ENCODE measurements around the gene SNED1.

SNED1 gene

GRCh38 chr2:241035818-241036396 is 37.5 kb downstream of the SNED1 start:
- Histone ChIP-seq H3K18ac (ENCODE audit: low read length) (no peak overlapping the region), H3K56ac (ENCODE audit: low read length) (no peak overlapping the region), H3K27ac (ENCODE audit: low read depth, low read length) (no peak overlapping the region), H4K8ac (ENCODE audit: low read depth, low read length) (no peak overlapping the region), H3K4me2 (ENCODE audit: low read length) (peak overlapping the region; percentile 64), H3K4me3 (ENCODE audit: low read length) (no peak overlapping the region), H2BK15ac (replicated peaks; ENCODE audit: low read depth) (no peak overlapping the region), H3K79me2 (ENCODE audit: control insufficient read depth, insufficient read depth, low read length) (no peaks in the 10 kb centered on the region), H3K23ac (ENCODE audit: low read length) (no peak overlapping the region), H3K4ac (ENCODE audit: low read depth, low read length) (no peak overlapping the region), H4K5ac (ENCODE audit: low read length) (no peak overlapping the region), H3K79me1 (ENCODE audit: low read length) (no peaks in the 10 kb centered on the region), H3K36me3 (ENCODE audit: control insufficient read depth, insufficient read depth, low read length) (no peaks in the 10 kb centered on the region), H2BK120ac (ENCODE audit: low read depth, low read length) (no peak overlapping the region), H3K27me3 (ENCODE audit: insufficient read depth, low read length, poor library complexity) (no peaks in the 10 kb centered on the region), H3K4me1 (ENCODE audit: control insufficient read depth, low read depth, low read length) (no peaks in the 10 kb centered on the region), H3K9ac (ENCODE audit: low read length) (no peak overlapping the region), H2BK5ac (ENCODE audit: low read length) (no peak overlapping the region), H2AK5ac (ENCODE audit: low read length) (no peak overlapping the region)
- DNase-seq = no peak
- WGBS (ENCODE audit: extremely low coverage, insufficient coverage, low lambda C conversion rate) = no CpG with 5 or more reads among the region's 39 CpGs

DNA sequence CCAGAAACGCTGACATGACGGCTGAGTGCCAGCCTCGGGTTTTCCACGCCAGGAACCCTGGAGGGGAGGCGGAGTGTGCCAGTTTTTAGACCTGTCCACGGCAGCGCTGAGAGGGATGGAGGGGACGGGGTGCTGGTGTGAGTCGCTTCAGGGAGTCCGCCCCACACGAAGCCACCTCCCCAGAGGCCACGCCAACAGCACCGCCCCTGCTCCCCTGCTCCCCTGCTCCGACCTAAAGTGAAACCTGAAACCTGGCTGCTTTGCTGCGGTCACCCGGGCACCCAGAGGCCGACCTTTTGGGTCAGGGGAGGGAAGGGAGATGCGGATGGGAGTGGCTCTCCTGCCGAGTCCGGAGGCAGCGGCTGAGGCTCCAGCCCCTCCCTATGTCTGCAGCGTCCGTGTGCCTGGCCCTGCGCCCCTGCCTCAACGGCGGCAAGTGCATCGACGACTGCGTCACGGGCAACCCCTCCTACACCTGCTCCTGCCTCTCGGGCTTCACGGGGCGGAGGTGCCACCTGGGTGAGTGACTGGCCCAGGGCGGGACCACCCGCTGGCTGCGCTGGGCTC is 38.1 kb downstream of the SNED1 start:
- Histone ChIP-seq H3K27me3 (ENCODE audit: insufficient read depth, low read length, poor library complexity) (no peaks in the 10 kb centered on the region), H3K4me3 (ENCODE audit: low read length) (peak overlapping the region; percentile 19), H3K27ac (ENCODE audit: low read depth, low read length) (no peak overlapping the region), H2BK120ac (ENCODE audit: low read depth, low read length) (no peak overlapping the region), H2AK5ac (ENCODE audit: low read length) (no peak overlapping the region), H4K8ac (ENCODE audit: low read depth, low read length) (no peak overlapping the region), H3K56ac (ENCODE audit: low read length) (peak overlapping the region; percentile 10), H2BK5ac (ENCODE audit: low read length) (no peak overlapping the region), H2BK15ac (replicated peaks; ENCODE audit: low read depth) (no peak overlapping the region), H4K5ac (ENCODE audit: low read length) (no peak overlapping the region), H3K79me2 (ENCODE audit: control insufficient read depth, insufficient read depth, low read length) (no peaks in the 10 kb centered on the region), H3K36me3 (ENCODE audit: control insufficient read depth, insufficient read depth, low read length) (no peaks in the 10 kb centered on the region), H3K4me1 (ENCODE audit: control insufficient read depth, low read depth, low read length) (no peaks in the 10 kb centered on the region), H3K18ac (ENCODE audit: low read length) (no peak overlapping the region), H3K4ac (ENCODE audit: low read depth, low read length) (no peak overlapping the region), H3K4me2 (ENCODE audit: low read length) (peak overlapping the region; percentile 64), H3K79me1 (ENCODE audit: low read length) (no peaks in the 10 kb centered on the region), H3K9ac (ENCODE audit: low read length) (no peak overlapping the region), H3K23ac (ENCODE audit: low read length) (no peak overlapping the region)
- no CpG with 5 or more reads among the region's 36 CpGs for WGBS (ENCODE audit: extremely low coverage, insufficient coverage, low lambda C conversion rate)
- DNase-seq = peak; percentile 22

DNA sequence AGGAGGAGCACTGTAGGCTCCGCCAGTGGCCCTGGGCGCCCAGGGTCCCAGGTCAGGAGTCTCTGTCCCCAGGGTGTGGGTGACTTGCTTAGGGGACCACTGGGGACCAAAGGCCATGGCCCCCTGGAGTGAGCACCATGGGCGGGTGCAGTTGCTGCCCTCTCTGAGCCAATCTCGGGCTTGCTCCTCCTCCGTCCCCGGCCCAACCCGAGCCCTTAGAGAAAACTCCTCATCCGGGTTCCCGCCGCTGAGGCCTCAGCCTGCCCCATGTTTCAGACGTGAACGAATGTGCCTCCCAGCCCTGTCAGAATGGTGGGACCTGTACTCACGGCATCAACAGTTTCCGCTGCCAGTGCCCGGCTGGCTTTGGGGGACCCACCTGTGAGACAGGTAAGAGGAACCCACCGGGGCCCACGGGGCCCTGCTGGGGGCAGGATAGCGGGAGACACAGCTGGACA is 38.6 kb downstream of the SNED1 start:
- Histone ChIP-seq H2BK15ac (replicated peaks; ENCODE audit: low read depth) (no peak overlapping the region), H3K79me1 (ENCODE audit: low read length) (no peaks in the 10 kb centered on the region), H3K4me3 (ENCODE audit: low read length) (no peak overlapping the region), H2BK120ac (ENCODE audit: low read depth, low read length) (no peak overlapping the region), H2AK5ac (ENCODE audit: low read length) (no peak overlapping the region), H3K9ac (ENCODE audit: low read length) (no peak overlapping the region), H3K27ac (ENCODE audit: low read depth, low read length) (no peak overlapping the region), H3K79me2 (ENCODE audit: control insufficient read depth, insufficient read depth, low read length) (no peaks in the 10 kb centered on the region), H3K23ac (ENCODE audit: low read length) (no peak overlapping the region), H2BK5ac (ENCODE audit: low read length) (no peak overlapping the region), H4K8ac (ENCODE audit: low read depth, low read length) (no peak overlapping the region), H3K4me2 (ENCODE audit: low read length) (no peak overlapping the region), H3K27me3 (ENCODE audit: insufficient read depth, low read length, poor library complexity) (no peaks in the 10 kb centered on the region), H3K36me3 (ENCODE audit: control insufficient read depth, insufficient read depth, low read length) (no peaks in the 10 kb centered on the region), H3K56ac (ENCODE audit: low read length) (no peak overlapping the region), H3K4me1 (ENCODE audit: control insufficient read depth, low read depth, low read length) (no peaks in the 10 kb centered on the region), H3K18ac (ENCODE audit: low read length) (no peak overlapping the region), H3K4ac (ENCODE audit: low read depth, low read length) (no peak overlapping the region), H4K5ac (ENCODE audit: low read length) (no peak overlapping the region)
- no peak for DNase-seq
- WGBS (ENCODE audit: extremely low coverage, insufficient coverage, low lambda C conversion rate) = no CpG with 5 or more reads among the region's 18 CpGs

- Histone ChIP-seq H3K27me3 (ENCODE audit: insufficient read depth, low read length, poor library complexity) (no peaks in the 10 kb centered on the region), H4K8ac (ENCODE audit: low read depth, low read length) (no peak overlapping the region), H3K36me3 (ENCODE audit: control insufficient read depth, insufficient read depth, low read length) (no peaks in the 10 kb centered on the region), H3K27ac (ENCODE audit: low read depth, low read length) (no peak overlapping the region), H3K4me1 (ENCODE audit: control insufficient read depth, low read depth, low read length) (no peaks in the 10 kb centered on the region), H2AK5ac (ENCODE audit: low read length) (no peak overlapping the region), H3K23ac (ENCODE audit: low read length) (no peak overlapping the region), H3K56ac (ENCODE audit: low read length) (no peak overlapping the region), H2BK15ac (replicated peaks; ENCODE audit: low read depth) (no peak overlapping the region), H3K18ac (ENCODE audit: low read length) (no peak overlapping the region), H3K4me3 (ENCODE audit: low read length) (no peak overlapping the region), H2BK5ac (ENCODE audit: low read length) (no peak overlapping the region), H3K79me2 (ENCODE audit: control insufficient read depth, insufficient read depth, low read length) (no peaks in the 10 kb centered on the region), H3K4ac (ENCODE audit: low read depth, low read length) (no peak overlapping the region), H3K79me1 (ENCODE audit: low read length) (no peaks in the 10 kb centered on the region), H2BK120ac (ENCODE audit: low read depth, low read length) (no peak overlapping the region), H4K5ac (ENCODE audit: low read length) (no peak overlapping the region), H3K9ac (ENCODE audit: low read length) (no peak overlapping the region), H3K4me2 (ENCODE audit: low read length) (no peak overlapping the region)
- WGBS (ENCODE audit: extremely low coverage, insufficient coverage, low lambda C conversion rate) = no CpG with 5 or more reads among the region's 9 CpGs
- DNase-seq = no peak
These were observed 39.1 kb downstream of the SNED1 start for GRCh38 chr2:241037498-241037897.

DNA sequence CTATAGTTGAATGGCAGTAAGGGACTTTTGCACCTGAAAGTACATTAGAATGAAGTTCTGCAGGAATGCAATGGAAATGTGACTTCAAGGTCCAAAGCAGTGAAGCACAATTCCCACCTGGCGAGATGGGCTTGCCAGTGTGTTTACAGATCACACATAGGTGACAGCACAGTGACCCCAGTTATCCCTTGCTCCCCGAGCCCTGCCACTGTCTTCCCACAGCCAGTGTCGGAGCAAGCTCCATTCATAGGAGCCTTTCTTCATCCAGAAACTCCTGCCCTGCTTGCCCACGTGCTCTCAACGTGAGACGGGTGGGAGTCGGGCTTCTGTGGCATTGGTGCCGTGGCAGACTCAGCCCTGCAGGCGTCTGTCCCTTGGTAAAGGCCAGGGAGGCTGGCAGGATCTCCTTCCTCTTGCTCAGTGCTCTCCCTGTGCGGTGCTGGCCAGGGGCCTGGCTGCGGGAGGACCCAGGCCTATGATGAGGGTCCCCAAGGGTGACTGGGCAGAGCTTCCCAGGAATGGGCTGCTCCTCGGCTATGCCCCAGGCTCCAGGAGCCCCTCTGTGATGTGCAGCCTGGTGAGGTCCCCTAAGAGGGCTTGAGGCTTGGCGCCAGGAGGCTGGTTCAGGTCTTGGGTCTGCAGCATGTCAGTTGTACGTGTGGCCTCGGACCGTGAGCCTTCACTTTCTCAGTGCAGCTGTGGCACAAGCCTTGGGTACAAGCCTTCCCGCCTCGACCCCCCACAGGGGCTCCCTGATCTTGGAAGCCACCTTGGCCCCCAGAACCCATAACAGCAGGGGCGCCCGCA is 40.2 kb downstream of the SNED1 start:
- Histone ChIP-seq H3K18ac (ENCODE audit: low read length) (no peak overlapping the region), H3K4me3 (ENCODE audit: low read length) (no peak overlapping the region), H3K79me2 (ENCODE audit: control insufficient read depth, insufficient read depth, low read length) (no peaks in the 10 kb centered on the region), H3K56ac (ENCODE audit: low read length) (no peak overlapping the region), H3K23ac (ENCODE audit: low read length) (no peak overlapping the region), H3K4me2 (ENCODE audit: low read length) (no peak overlapping the region), H3K27me3 (ENCODE audit: insufficient read depth, low read length, poor library complexity) (no peaks in the 10 kb centered on the region), H3K4me1 (ENCODE audit: control insufficient read depth, low read depth, low read length) (no peaks in the 10 kb centered on the region), H4K5ac (ENCODE audit: low read length) (no peak overlapping the region), H3K9ac (ENCODE audit: low read length) (no peak overlapping the region), H3K36me3 (ENCODE audit: control insufficient read depth, insufficient read depth, low read length) (no peaks in the 10 kb centered on the region), H2BK15ac (replicated peaks; ENCODE audit: low read depth) (no peak overlapping the region), H3K79me1 (ENCODE audit: low read length) (no peaks in the 10 kb centered on the region), H3K4ac (ENCODE audit: low read depth, low read length) (no peak overlapping the region), H3K27ac (ENCODE audit: low read depth, low read length) (no peak overlapping the region), H2BK120ac (ENCODE audit: low read depth, low read length) (no peak overlapping the region), H2AK5ac (ENCODE audit: low read length) (no peak overlapping the region), H2BK5ac (ENCODE audit: low read length) (no peak overlapping the region), H4K8ac (ENCODE audit: low read depth, low read length) (no peak overlapping the region)
- no CpG with 5 or more reads among the region's 20 CpGs for WGBS (ENCODE audit: extremely low coverage, insufficient coverage, low lambda C conversion rate)
- DNase-seq = no peak
